Mucosa of gallbladder (tissue), 1 donor: ENCODE data around the gene ASTL. TPM values are rescaled to one million over a fixed set of nuclear protein-coding genes. Genes with fewer than 3 reads are reported as not detected.

Experiments
- DNase-seq: peaks from one replicate; pipeline ENCODE4 v3.0.0-alpha.2; 2020; ENCODE audit warnings: low spot score
- total RNA-seq: library from RNA; stranded (reverse); gene quantifications from one replicate; pipeline ENCODE4 v1.2.1, GENCODE V29; 2021
- donor health status: DM: no; HTN: no; CAD: no.

Gene ASTL
- total RNA-seq, 1 donor from 2014 or later: not detected

- no peak for DNase-seq
Measured at GRCh38 chr2:96112501-96113366, 25.6 kb downstream of the ASTL start.

GRCh38 chr2:96111823-96112500 lies 26.3 kb downstream of the ASTL start:
- no peak for DNase-seq

DNA sequence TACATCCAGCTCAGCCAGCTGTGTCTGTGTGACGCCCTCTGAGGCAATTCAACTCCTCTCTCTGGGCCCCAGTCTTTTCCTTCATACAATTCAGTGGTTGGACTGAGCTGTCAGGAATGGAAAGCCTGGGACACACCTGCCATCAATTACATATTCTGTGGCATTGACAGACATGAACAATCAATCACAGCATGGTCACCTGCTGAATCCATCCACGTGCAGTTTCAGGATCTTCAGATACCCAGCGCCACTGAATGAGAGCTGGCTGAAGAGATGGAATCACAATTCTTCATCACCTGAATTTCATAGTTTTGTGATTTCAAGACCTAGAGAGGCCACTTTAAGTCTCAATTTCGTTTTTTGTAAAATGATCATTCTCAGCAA lies 27.1 kb downstream of the ASTL start:
- no peak for DNase-seq

GRCh38 chr2:96110621-96111256 lies 27.6 kb downstream of the ASTL start:
- DNase-seq: no peak

GRCh38 chr2:96109931-96110511 lies 28.3 kb downstream of the ASTL start:
- no peak for DNase-seq

DNA sequence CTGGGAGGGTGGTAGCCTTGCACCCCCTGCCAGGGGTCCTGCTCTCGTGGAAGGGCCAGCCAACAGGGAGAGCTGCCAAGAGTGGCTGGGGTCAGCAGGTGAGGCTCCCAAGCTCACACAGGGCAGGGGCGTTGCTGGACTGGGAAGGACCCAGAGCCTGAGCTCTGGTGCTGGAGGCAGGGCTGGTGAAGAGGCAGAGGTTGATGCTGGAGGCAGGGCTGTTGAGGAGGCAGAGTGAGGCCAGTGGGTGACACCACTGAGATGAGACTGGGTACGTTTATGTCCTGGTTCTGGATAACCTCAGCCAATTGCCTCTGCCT lies 29.0 kb downstream of the ASTL start:
- DNase-seq: no peak

DNA sequence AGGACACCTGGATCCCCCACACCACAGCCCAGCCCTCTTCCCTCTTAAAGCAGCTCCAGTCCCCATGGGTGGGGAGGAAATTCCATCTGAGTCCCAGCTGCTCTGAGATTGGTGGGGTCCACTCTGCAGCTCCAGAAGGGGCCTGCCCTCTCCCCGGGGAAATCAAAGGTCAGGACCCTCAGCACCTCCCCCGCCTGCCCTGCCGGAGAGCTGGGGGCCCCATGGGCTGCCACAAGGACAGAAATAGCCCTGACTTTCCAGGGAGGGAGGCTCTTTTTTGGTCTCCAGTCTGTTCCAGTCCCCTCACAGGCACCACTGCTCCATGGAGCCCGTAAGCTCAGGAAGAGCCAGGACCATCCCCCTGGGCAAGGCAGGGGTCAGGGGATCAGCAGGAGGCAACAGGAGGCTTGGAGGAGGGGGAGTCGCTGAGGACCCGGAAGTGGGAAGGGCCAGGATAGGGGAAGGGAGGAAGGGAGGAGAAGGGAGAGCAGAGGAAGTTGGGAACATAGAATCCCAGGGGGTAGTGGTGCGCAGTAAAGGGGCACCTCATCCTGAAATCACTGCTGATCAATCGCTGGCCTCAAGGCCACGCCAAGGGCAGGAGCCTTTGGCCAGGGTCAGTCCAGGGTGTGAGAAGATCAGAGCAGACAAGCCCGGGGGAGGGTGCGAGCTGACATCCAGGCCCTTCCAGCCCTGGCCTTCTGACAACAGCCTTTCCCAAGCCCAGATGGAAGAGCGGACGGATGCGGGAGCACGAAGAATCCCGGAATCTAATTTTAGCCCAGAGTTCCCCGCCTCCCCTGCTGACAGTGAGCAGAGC lies 29.6 kb downstream of the ASTL start:
- no peak for DNase-seq

DNA sequence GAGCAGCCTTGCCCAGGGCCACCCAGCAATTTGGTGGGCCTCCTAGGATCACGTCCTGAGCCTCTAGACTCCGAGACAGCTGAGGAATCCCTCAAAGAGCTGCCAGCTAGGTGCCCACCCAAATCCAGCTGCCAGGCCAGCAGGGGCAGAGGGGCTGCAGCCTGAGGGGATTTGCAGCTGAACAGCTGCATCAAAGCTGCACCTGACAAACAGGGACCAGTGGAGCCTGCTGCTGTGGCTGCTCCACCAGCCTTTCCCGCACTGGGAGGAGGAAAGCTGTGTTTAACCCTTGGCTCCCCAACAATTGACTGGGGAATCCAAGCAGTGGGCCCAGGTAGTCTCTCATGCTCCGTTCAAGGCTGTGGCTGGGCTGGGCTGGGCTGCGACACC lies 30.2 kb downstream of the ASTL start:
- DNase-seq: no peak

DNA sequence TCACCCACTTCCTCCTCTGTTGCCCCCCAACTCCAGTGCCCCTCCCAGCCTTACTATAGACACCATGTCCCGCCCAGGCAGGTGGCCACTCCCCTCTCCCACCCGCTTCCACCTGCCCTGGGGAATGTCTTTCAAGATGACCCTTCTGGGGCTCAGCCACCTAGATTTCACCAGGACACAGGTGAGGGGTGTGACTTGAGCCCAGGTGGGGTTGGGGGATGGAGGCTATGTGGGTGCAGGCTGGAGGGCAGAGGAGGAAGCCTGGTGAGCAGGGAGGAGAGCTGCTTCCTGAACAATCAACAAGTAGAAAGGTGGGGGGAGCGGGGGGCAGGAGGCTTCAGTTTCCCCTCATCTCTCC lies 30.6 kb downstream of the ASTL start:
- DNase-seq: no peak

GRCh38 chr2:96106991-96107707 lies 31.2 kb downstream of the ASTL start:
- DNase-seq: no peak

DNA sequence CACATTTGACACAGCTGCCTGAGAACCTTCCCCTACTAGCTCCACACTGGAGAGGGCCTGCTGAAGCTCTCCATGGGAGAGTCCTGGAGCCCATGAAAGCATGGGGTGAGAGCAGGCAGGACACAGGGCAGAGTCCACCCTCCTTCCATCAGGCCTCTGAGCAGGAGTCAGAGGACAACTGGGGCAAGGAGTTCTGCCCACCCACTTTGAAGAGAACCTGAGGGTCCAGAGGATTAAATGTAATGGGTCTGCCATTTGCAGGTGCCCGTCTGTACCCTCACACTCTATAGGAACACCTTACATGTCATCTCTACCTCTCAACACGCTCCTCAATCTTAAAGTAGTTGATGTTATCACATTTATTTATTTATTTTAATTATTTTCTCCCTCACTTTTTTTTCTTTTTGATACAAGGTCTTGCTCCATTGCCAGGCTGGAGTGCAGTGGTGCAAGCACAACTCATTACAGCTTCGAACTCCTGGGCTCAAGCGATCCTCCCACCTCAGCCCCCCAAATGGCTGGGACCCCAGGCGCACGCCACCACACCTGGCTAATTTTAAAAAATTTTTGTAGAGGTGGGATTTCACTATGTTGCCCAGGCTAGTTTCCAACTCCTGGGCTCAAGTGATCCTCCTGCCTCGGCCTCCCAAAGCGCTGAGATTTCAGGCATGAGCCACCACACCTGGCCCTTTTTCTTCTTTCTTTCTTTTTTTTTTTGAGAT lies 32.1 kb downstream of the ASTL start:
- DNase-seq: no peak

GRCh38 chr2:96105152-96105915 lies 33.0 kb downstream of the ASTL start:
- DNase-seq: no peak

DNA sequence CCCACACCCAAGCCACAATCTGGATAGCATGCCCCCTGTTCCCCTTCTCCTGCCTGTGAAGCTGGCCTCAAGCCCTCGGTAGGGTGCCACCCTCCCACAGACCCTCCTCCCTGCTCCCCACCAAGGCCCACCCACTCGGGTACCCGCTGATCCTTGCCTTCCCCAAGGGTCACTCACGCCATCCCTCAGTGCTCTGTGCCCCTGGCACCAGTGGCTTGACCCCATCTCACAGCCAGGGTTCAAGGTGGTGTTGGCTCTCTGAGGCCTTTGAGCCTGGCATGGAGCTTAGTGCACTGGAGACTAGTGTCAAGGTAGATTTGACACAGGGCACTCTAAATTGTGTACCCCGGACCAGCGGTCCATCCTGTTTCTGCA lies 33.8 kb downstream of the ASTL start:
- DNase-seq: no peak

DNA sequence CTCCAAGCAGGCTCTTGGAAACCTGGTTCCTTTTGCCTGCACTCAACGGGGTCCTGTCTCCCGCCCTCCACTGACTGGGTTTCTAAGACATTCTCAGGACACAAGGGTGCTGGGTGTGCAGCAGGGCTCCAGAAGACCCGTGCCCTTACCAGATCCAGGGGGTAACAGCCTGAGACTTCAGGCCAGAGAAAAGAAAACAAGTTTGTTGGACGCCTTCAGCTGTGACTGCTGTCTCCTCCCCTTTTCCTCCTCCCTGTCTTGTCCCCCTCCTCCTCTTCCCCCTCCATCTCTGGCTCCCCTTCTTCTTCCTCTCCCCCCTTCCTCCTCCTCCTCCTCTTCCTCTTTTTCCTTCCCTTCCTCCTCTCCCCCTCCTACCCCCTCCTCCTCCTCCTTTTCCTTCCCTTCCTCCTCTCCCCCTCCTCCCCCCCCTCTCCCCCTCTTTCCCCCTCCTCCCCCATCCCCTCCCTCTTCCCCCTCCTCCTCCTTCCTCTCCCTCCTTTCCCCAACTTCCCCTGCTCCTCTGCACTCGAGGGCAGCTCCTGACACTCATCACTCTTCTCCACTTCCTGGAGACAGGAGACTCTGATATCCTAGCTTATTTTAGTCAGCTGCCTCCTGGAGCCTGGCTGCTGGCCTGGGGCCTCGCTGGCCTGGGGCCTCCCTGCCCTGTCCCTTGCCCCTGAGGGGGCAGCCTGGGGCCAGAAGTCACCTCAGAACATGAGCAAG lies 34.4 kb downstream of the ASTL start:
- DNase-seq: no peak

- no peak for DNase-seq
Measured at GRCh38 chr2:96103187-96103601, 35.1 kb downstream of the ASTL start.

DNA sequence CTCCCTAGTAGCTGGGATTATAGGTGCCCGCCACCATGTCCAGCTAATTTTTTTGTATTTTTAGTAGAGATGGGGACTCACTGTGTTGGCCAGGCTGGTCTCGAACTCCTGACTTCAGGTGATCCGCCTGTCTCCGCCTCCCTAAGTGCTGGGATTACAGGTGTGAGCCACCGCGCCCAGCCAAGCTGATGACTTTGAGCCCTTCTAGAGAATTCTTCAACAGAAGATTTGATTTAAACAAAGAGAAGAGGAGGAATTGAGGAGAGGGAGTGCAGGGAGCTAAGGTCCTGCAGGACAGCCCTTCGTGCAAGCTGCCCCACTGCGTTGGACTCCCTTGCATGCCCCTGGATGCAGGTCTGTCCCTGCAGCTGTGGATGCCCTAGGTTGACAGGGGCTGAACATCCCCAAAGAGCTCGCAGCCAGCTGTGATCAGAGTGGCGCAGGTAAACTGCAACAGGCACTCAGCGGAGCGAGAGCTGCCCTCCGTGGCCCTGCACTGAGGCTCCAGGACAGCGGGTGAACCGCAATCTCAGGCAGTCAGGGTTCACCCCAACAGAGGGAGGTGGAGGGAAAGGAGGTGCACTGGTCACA lies 35.6 kb downstream of the ASTL start:
- DNase-seq: no peak

- DNase-seq: no peak
Measured at GRCh38 chr2:96100893-96101304, 37.4 kb downstream of the ASTL start.
